ENCODE results near the gene IRF1. TPM values are rescaled to one million over a fixed set of nuclear protein-coding genes. Genes with fewer than 3 reads are reported as not detected.
"Not testable (repeated sequence)": the region's sequence is repeated elsewhere in the genome, so short reads cannot be mapped to it uniquely, and the experiment has no call there.

The IRF1 gene
- total RNA-seq, 1 experiment from 2014 or later, result 4.8 TPM

DNA sequence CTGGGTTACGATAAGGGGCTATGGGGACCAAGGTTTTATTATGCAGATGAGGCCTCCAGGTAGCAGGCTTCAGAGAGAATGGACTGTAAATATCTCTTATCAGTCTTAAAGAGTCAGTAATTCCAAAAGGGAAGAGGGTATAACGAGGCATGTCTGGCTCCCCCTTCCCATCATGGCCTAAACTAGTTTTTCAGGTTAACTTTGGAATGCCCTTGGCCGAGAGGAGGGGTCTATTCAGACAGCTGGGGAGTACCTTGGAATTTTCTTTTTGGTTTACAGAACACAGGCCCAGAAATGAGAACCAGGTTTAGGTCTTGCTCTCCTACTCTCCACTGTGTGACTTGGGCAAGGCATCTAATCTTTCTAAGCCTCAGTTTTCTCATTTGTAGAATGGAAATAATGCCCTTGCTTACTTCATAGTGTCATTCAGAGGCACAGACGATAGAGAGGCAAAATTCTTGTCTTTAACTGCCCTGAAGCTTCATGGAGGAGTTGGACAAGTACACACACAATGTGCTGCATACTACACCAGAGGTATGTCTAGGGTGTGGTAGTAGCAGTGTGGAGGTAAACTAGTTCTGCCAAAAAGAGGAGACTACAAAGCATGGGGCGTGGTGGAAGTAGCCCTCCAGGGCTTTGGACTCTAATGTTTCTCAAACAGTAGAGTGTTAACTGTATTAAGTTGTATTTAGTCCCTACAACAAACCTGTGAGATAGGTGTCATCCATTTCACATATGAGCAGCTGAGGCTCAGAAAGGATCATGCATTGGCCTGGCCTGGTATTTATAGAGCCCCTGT lies 45.5 kb downstream of the IRF1 start:
- H3K9ac ChIP-seq (ENCODE audit: low read length), result no peak overlapping the region
- no peak overlapping the region for H3K4me2 ChIP-seq (ENCODE audit: low read depth, low read length, poor library complexity, severe bottlenecking)
- no peaks in the 10 kb centered on the region for H3K36me3 ChIP-seq (ENCODE audit: insufficient read depth, low read length)
- no peak overlapping the region for H3K27ac ChIP-seq (ENCODE audit: low read length)
- H3K4me1 ChIP-seq (ENCODE audit: low read length), result no peaks in the 10 kb centered on the region
- DNase-seq, result no peak
- H3K9me2 ChIP-seq (replicated peaks; ENCODE audit: insufficient read depth, low read length), result no peaks in the 10 kb centered on the region
- no peak overlapping the region for H3K4me3 ChIP-seq (ENCODE audit: low read length)
- H3K79me2 ChIP-seq (ENCODE audit: low read length), result no peaks in the 10 kb centered on the region
- H3K9me3 ChIP-seq (ENCODE audit: low read length), result no peaks in the 10 kb centered on the region
- no peaks in the 10 kb centered on the region for H4K20me1 ChIP-seq (ENCODE audit: insufficient read depth, low read depth, low read length)
- no peak overlapping the region for H2AFZ ChIP-seq (ENCODE audit: low read length)
- no peaks in the 10 kb centered on the region for H3K27me3 ChIP-seq (ENCODE audit: low read length)

DNA sequence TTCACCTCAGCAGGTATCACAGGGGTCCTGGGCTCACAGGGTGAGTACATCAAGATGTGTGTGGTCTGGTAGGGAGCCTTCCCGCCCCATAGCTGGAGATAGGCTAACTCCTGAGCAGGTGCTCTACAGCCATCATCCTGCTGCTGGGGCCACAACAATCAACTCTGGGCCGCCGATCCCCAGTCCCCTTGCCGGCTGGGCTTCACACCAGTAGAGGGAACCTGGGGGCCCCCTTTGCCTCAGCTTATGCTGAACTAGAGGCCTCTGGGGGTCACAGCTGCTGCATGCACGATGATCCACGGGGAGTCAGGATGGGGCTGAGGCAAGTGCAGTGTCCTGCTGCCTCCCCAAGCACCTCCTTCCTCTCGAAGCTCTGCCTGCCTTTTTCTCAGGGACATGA lies 46.5 kb downstream of the IRF1 start:
- no peaks in the 10 kb centered on the region for H3K4me1 ChIP-seq (ENCODE audit: low read length)
- H3K4me3 ChIP-seq (ENCODE audit: low read length), result no peak overlapping the region
- no peaks in the 10 kb centered on the region for H3K36me3 ChIP-seq (ENCODE audit: insufficient read depth, low read length)
- H3K27ac ChIP-seq (ENCODE audit: low read length), result no peak overlapping the region
- H3K79me2 ChIP-seq (ENCODE audit: low read length), result no peaks in the 10 kb centered on the region
- H3K27me3 ChIP-seq (ENCODE audit: low read length), result no peaks in the 10 kb centered on the region
- no peaks in the 10 kb centered on the region for H3K9me2 ChIP-seq (replicated peaks; ENCODE audit: insufficient read depth, low read length)
- no peak overlapping the region for H2AFZ ChIP-seq (ENCODE audit: low read length)
- DNase-seq, result no peak
- H3K9ac ChIP-seq (ENCODE audit: low read length), result no peak overlapping the region
- H4K20me1 ChIP-seq (ENCODE audit: insufficient read depth, low read depth, low read length), result no peaks in the 10 kb centered on the region
- no peaks in the 10 kb centered on the region for H3K9me3 ChIP-seq (ENCODE audit: low read length)
- no peak overlapping the region for H3K4me2 ChIP-seq (ENCODE audit: low read depth, low read length, poor library complexity, severe bottlenecking)

GRCh38 chr5:132439521-132440089 lies 51.0 kb downstream of the IRF1 start:
- Histone ChIP-seq H3K9me2 (replicated peaks; ENCODE audit: insufficient read depth, low read length) (no peaks in the 10 kb centered on the region), H2AFZ (ENCODE audit: low read length) (no peak overlapping the region), H3K27ac (ENCODE audit: low read length) (no peak overlapping the region), H3K4me1 (ENCODE audit: low read length) (peaks cover 12% of the 10 kb centered on the region), H3K27me3 (ENCODE audit: low read length) (no peaks in the 10 kb centered on the region), H4K20me1 (ENCODE audit: insufficient read depth, low read depth, low read length) (no peaks in the 10 kb centered on the region), H3K4me3 (ENCODE audit: low read length) (no peak overlapping the region), H3K4me2 (ENCODE audit: low read depth, low read length, poor library complexity, severe bottlenecking) (no peak overlapping the region), H3K36me3 (ENCODE audit: insufficient read depth, low read length) (no peaks in the 10 kb centered on the region), H3K79me2 (ENCODE audit: low read length) (no peaks in the 10 kb centered on the region), H3K9me3 (ENCODE audit: low read length) (no peaks in the 10 kb centered on the region), H3K9ac (ENCODE audit: low read length) (no peak overlapping the region)
- DNase-seq, result no peak

GRCh38 chr5:132438917-132439316 lies 51.7 kb downstream of the IRF1 start:
- Histone ChIP-seq H4K20me1 (ENCODE audit: insufficient read depth, low read depth, low read length) (no peaks in the 10 kb centered on the region), H3K4me1 (ENCODE audit: low read length) (peaks cover 12% of the 10 kb centered on the region), H3K36me3 (ENCODE audit: insufficient read depth, low read length) (no peaks in the 10 kb centered on the region), H3K9ac (ENCODE audit: low read length) (no peak overlapping the region), H3K79me2 (ENCODE audit: low read length) (no peaks in the 10 kb centered on the region), H3K9me3 (ENCODE audit: low read length) (no peaks in the 10 kb centered on the region), H3K9me2 (replicated peaks; ENCODE audit: insufficient read depth, low read length) (no peaks in the 10 kb centered on the region), H2AFZ (ENCODE audit: low read length) (no peak overlapping the region), H3K27me3 (ENCODE audit: low read length) (no peaks in the 10 kb centered on the region), H3K4me3 (ENCODE audit: low read length) (no peak overlapping the region), H3K27ac (ENCODE audit: low read length) (no peak overlapping the region), H3K4me2 (ENCODE audit: low read depth, low read length, poor library complexity, severe bottlenecking) (no peak overlapping the region)
- DNase-seq, result no peak

GRCh38 chr5:132438267-132438645 lies 52.3 kb downstream of the IRF1 start:
- not testable (repeated sequence) for H2AFZ ChIP-seq (ENCODE audit: low read length); H3K4me3 ChIP-seq (ENCODE audit: low read length); H3K9me2 ChIP-seq (replicated peaks; ENCODE audit: insufficient read depth, low read length); DNase-seq; H3K9me3 ChIP-seq (ENCODE audit: low read length); H3K9ac ChIP-seq (ENCODE audit: low read length); H3K27ac ChIP-seq (ENCODE audit: low read length); H3K4me2 ChIP-seq (ENCODE audit: low read depth, low read length, poor library complexity, severe bottlenecking); H3K27me3 ChIP-seq (ENCODE audit: low read length); H3K79me2 ChIP-seq (ENCODE audit: low read length); H4K20me1 ChIP-seq (ENCODE audit: insufficient read depth, low read depth, low read length); H3K36me3 ChIP-seq (ENCODE audit: insufficient read depth, low read length)
- peaks cover 12% of the 10 kb centered on the region for H3K4me1 ChIP-seq (ENCODE audit: low read length)

DNA sequence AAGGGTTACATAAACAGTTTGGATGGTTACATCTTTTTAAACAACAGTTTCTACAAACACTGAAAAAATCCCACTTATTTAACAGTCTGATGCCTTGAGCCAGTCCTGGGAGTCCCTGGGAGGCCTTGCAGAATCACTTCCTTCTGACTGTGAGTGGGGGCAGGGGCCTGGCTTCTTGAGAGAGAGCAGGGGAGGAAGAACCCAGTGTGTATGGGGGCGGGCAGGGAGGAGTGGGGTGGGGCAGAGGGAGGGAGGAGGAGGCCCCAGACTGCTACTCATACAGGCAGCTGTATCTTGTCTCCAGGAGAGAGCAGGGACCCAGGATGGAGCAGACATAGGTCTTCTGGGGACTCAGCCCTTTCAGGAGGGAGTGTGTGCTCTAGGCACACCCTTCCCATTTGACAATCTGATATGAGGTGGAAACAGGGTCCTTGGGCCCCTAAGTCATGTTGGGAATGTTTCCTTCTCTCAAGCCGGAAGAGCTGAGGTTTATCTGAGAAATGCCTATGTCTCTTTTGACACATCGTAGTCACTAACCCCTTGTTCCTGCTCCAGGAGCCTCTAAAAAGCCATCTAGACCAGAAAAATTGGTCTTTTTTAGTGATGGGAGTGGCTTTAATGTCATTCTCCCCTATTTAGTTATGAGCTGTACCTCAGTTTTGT lies 52.8 kb downstream of the IRF1 start:
- Histone ChIP-seq H3K36me3 (ENCODE audit: insufficient read depth, low read length) (no peaks in the 10 kb centered on the region), H3K4me3 (ENCODE audit: low read length) (no peak overlapping the region), H3K4me1 (ENCODE audit: low read length) (peaks cover 12% of the 10 kb centered on the region), H3K79me2 (ENCODE audit: low read length) (no peaks in the 10 kb centered on the region), H2AFZ (ENCODE audit: low read length) (no peak overlapping the region), H3K9me2 (replicated peaks; ENCODE audit: insufficient read depth, low read length) (no peaks in the 10 kb centered on the region), H3K27me3 (ENCODE audit: low read length) (no peaks in the 10 kb centered on the region), H4K20me1 (ENCODE audit: insufficient read depth, low read depth, low read length) (no peaks in the 10 kb centered on the region), H3K9ac (ENCODE audit: low read length) (no peak overlapping the region), H3K9me3 (ENCODE audit: low read length) (no peaks in the 10 kb centered on the region), H3K4me2 (ENCODE audit: low read depth, low read length, poor library complexity, severe bottlenecking) (no peak overlapping the region), H3K27ac (ENCODE audit: low read length) (no peak overlapping the region)
- DNase-seq, result peak; percentile 60

DNA sequence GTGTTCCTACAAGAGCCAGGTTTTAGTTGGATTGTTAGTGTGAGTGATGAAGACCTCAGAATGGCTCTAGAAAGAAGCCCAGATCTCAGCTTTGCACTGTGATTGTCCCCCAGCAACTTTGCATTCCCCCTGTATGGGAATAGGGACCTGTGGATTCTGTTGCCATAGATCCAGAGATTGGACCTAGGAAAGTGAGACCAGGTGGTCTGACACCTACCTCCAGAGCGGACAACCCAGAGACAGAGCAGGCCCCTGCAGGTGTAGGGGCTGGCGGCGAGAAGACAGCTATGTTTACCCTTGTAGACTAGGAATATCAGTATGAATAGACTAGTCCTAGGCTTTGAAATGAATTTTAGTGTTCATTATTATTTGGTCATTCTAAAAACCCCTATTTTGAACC lies 53.6 kb downstream of the IRF1 start:
- H3K4me3 ChIP-seq (ENCODE audit: low read length), result no peak overlapping the region
- DNase-seq, result no peak
- no peaks in the 10 kb centered on the region for H3K9me3 ChIP-seq (ENCODE audit: low read length)
- H3K4me2 ChIP-seq (ENCODE audit: low read depth, low read length, poor library complexity, severe bottlenecking), result no peak overlapping the region
- H4K20me1 ChIP-seq (ENCODE audit: insufficient read depth, low read depth, low read length), result no peaks in the 10 kb centered on the region
- no peaks in the 10 kb centered on the region for H3K79me2 ChIP-seq (ENCODE audit: low read length)
- no peaks in the 10 kb centered on the region for H3K36me3 ChIP-seq (ENCODE audit: insufficient read depth, low read length)
- H2AFZ ChIP-seq (ENCODE audit: low read length), result no peak overlapping the region
- H3K27ac ChIP-seq (ENCODE audit: low read length), result no peak overlapping the region
- peaks cover 12% of the 10 kb centered on the region for H3K4me1 ChIP-seq (ENCODE audit: low read length)
- no peak overlapping the region for H3K9ac ChIP-seq (ENCODE audit: low read length)
- H3K27me3 ChIP-seq (ENCODE audit: low read length), result no peaks in the 10 kb centered on the region
- H3K9me2 ChIP-seq (replicated peaks; ENCODE audit: insufficient read depth, low read length), result no peaks in the 10 kb centered on the region

- H3K27ac ChIP-seq (ENCODE audit: low read length), result no peak overlapping the region
- H3K9me2 ChIP-seq (replicated peaks; ENCODE audit: insufficient read depth, low read length), result no peaks in the 10 kb centered on the region
- H4K20me1 ChIP-seq (ENCODE audit: insufficient read depth, low read depth, low read length), result no peaks in the 10 kb centered on the region
- no peak overlapping the region for H3K4me2 ChIP-seq (ENCODE audit: low read depth, low read length, poor library complexity, severe bottlenecking)
- no peaks in the 10 kb centered on the region for H3K79me2 ChIP-seq (ENCODE audit: low read length)
- H3K27me3 ChIP-seq (ENCODE audit: low read length), result no peaks in the 10 kb centered on the region
- H3K4me3 ChIP-seq (ENCODE audit: low read length), result no peak overlapping the region
- peaks cover 12% of the 10 kb centered on the region for H3K4me1 ChIP-seq (ENCODE audit: low read length)
- no peaks in the 10 kb centered on the region for H3K9me3 ChIP-seq (ENCODE audit: low read length)
- H3K36me3 ChIP-seq (ENCODE audit: insufficient read depth, low read length), result no peaks in the 10 kb centered on the region
- H2AFZ ChIP-seq (ENCODE audit: low read length), result no peak overlapping the region
- no peak for DNase-seq
- no peak overlapping the region for H3K9ac ChIP-seq (ENCODE audit: low read length)
Measured at GRCh38 chr5:132435886-132436285, 54.7 kb downstream of the IRF1 start.
